Peyer's patch (tissue), 4 donors: ENCODE results near the gene XYLT1. TPM values are rescaled to one million over a fixed set of nuclear protein-coding genes. Genes with fewer than 3 reads are reported as not detected.

Source experiments
- DNase-seq, 3 donors: peaks; one replicate each; pipeline ENCODE4 v3.0.0-alpha.2; 2017 to 2019
- H3K27ac ChIP-seq, 4 donors: fragments of 200-600 bp; sonication (generic); one replicate each; pipeline ENCODE4 v1.5.1; 2016 to 2019
- H3K27me3 ChIP-seq, 2 donors: fragments of 200-600 bp; sonication (generic); one replicate each; pipeline ENCODE4 v1.5.1; 2019
- H3K36me3 ChIP-seq, 3 donors: fragments of 200-600 bp; sonication (generic); one replicate each; pipeline ENCODE4 v1.5.1; 2016 to 2019
- H3K4me1 ChIP-seq, 4 donors: fragments of 200-600 bp; sonication (generic); one replicate each; pipeline ENCODE4 v1.5.1; 2016 to 2019
- H3K4me3 ChIP-seq, 4 donors: fragments of 200-600 bp; sonication (generic); 1 replicate in 3 of 4; 2 replicates in 1 of 4; pipeline ENCODE4 v1.5.1; 2016 to 2019; ENCODE audit warnings: mild to moderate bottlenecking in 1 of 4
- H3K9me3 ChIP-seq, 4 donors: fragments of 200-600 bp; sonication (generic); one replicate each; pipeline ENCODE4 v1.5.1; 2016 to 2019; ENCODE audit warnings: mild to moderate bottlenecking in 1 of 4
- POLR2A ChIP-seq, 2 donors: fragments of 450-650 bp; IDR thresholded peaks; one replicate each; pipeline ENCODE4 v1.5.1; 2017; ENCODE audit warnings: antibody characterized with exemption in 2 of 2, mild to moderate bottlenecking in 2 of 2, moderate library complexity in 2 of 2
- total RNA-seq, 4 donors: library from RNA; depleted of rRNA; stranded (reverse); fragments of >200 nt; gene quantifications; one replicate each; pipeline ENCODE4 v1.1.0, GENCODE V29; 2016
- TF ChIP-seq, protein P1 (sequence below), 6 experiments: fragments of 450-650 bp in 4 of 6; fragments of 200-600 bp in 2 of 6; sonication (generic) in 1 of 6; IDR thresholded peaks; one replicate each; pipeline ENCODE4 v1.5.1; 2017 to 2019; ENCODE audit warnings: antibody characterized with exemption in 6 of 6, mild to moderate bottlenecking in 3 of 6, moderate library complexity in 1 of 6

Gene XYLT1
- total RNA-seq, 4 donors from 2014 or later = 18.7 to 42.1 (median 37.7) TPM

DNA sequence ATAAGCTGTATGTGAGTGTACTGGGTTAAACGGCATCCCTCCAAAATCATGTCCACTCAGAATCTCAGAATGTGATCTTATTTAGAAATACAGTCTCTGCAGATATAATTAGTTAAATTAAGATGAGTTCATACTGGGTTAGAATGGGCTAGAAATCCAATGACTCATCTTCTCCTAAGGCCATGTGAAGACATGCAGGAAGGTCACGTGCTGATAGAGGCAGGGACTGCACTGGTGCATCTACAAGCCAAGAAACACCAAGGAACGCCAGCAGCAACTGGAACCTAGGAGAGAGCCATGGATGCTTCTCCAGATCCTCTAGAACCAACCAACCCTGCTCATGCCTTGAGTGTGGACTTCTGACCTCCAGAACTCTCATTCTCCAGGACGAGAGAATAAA, 241.0 kb downstream of the XYLT1 start:
- DNase-seq = no peak
- H3K4me1 ChIP-seq = peaks cover 0 to 16% (median 2%) of the 10 kb centered on the region in 4 donors
- H3K9me3 ChIP-seq = no peaks in the 10 kb centered on the region
- H3K27ac ChIP-seq = no peak overlapping the region
- H3K36me3 ChIP-seq = no peaks in the 10 kb centered on the region
- no peak overlapping the region for H3K4me3 ChIP-seq
- TF ChIP-seq POLR2A (IDR thresholded peaks at IDR 0.05) = no peak
- TF ChIP-seq, protein P1, sequence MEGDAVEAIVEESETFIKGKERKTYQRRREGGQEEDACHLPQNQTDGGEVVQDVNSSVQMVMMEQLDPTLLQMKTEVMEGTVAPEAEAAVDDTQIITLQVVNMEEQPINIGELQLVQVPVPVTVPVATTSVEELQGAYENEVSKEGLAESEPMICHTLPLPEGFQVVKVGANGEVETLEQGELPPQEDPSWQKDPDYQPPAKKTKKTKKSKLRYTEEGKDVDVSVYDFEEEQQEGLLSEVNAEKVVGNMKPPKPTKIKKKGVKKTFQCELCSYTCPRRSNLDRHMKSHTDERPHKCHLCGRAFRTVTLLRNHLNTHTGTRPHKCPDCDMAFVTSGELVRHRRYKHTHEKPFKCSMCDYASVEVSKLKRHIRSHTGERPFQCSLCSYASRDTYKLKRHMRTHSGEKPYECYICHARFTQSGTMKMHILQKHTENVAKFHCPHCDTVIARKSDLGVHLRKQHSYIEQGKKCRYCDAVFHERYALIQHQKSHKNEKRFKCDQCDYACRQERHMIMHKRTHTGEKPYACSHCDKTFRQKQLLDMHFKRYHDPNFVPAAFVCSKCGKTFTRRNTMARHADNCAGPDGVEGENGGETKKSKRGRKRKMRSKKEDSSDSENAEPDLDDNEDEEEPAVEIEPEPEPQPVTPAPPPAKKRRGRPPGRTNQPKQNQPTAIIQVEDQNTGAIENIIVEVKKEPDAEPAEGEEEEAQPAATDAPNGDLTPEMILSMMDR (IDR thresholded peaks at IDR 0.05) = no peak
- H3K27me3 ChIP-seq = no peaks in the 10 kb centered on the region

DNA sequence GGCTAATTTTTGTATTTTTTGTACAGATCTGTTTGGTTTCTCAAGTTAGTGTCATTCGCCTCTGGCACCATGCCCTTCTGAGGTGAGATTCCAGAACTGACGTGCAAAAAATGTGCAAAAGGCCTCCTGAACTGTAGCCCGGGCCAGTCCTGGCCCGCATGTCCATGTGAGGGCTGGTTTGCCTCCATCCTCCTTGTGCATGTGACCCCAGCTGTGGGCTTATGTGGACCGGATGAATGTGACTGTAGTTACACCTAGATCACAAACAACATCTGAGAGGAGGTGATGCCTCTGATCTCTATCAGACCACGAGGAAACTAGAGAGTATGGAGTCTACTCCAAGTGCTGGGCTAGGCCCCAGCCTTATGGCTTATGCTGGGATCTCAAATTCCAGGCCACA, 241.6 kb downstream of the XYLT1 start:
- peaks cover 0 to 22% (median 3%) of the 10 kb centered on the region in 4 donors for H3K4me1 ChIP-seq
- TF ChIP-seq, protein P1 (IDR thresholded peaks at IDR 0.05) = no peak
- no peak for TF ChIP-seq POLR2A (IDR thresholded peaks at IDR 0.05)
- no peak for DNase-seq
- no peaks in the 10 kb centered on the region for H3K9me3 ChIP-seq
- H3K36me3 ChIP-seq = no peaks in the 10 kb centered on the region
- no peak overlapping the region for H3K4me3 ChIP-seq
- no peaks in the 10 kb centered on the region for H3K27me3 ChIP-seq
- H3K27ac ChIP-seq = no peak overlapping the region

DNA sequence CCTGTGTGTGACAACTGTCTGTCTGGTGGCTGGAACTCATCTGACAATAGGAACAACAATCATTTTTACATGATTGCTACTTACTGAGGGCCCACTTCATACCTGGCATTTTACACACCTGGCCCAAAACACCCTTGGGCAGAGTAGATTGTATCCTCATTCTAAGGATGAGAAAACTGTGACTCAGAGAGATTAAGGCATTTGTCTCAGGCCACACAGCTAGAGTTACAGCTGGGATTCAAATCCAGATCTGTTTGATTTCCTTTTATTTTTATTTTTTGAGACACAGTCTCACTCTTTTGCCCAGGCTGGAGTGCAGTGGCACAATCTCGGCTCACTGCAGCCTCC, 242.1 kb downstream of the XYLT1 start:
- H3K36me3 ChIP-seq = no peaks in the 10 kb centered on the region
- peaks cover 0 to 26% (median 3%) of the 10 kb centered on the region in 4 donors for H3K4me1 ChIP-seq
- H3K27me3 ChIP-seq = no peaks in the 10 kb centered on the region
- H3K9me3 ChIP-seq = no peaks in the 10 kb centered on the region
- H3K4me3 ChIP-seq = no peak overlapping the region
- no peak for TF ChIP-seq POLR2A (IDR thresholded peaks at IDR 0.05)
- TF ChIP-seq, protein P1 (IDR thresholded peaks at IDR 0.05) = no peak
- H3K27ac ChIP-seq = no peak overlapping the region
- no peak for DNase-seq

DNA sequence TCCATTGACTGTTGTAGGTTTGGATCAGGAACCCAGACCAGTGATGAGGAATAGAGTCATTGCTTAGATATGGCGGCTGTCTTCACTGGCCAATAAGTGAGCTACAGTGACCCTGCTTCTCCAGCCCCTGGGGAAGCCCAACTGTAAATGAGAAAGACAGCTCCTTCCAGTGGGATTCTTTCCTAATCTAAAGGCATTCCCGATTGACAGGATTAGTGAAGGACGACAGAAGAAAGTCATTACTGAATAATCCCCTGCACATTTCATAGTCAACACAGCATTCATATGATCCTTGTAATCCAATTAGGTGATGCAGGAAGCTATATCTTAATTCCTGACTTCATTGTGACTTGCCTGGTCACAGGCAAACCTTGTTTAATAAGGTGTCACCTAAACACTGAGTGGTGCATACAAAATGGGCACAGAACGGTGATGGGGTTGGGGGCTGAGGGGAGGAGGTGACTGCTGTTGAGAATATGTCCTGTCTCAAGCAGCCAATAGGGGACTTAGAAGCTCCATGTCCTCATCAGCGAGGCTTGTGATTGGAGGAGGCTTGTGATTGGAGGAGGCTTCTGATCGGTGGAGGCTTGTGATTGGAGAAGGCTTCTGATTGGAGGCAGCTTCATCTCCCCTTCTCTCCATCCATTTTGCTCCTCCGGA, 242.6 kb downstream of the XYLT1 start:
- H3K27ac ChIP-seq = no peak overlapping the region

DNA sequence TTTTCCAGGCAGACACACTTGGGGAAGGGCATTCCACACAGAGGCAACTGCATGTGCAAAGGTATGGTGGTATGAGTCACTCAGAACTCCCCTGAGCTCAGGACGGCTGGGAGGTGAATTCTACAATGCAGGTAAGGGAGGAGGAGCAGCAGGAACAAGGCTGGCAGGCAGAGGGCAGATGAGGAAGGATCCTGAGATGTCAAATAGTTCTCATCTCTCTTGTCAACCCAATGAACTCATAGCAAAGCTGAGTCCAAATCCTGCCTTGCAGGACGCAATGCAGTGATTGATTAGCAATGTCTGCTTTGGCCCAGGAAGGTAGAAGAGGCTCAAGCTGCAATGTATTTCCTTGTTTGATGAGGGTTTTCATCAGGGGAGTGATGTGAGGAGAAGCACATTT, 243.5 kb downstream of the XYLT1 start:
- peak overlapping the region in 1 of 4 donors; percentile 28 for H3K27ac ChIP-seq
- peak in 2 of 3 donors; percentile 56 to 74 for DNase-seq

More for the DNA sequence above, 242.6 kb downstream of the XYLT1 start:
- Histone ChIP-seq H3K9me3 (no peaks in the 10 kb centered on the region), H3K4me1 (peaks cover 0 to 27% (median 3%) of the 10 kb centered on the region in 4 donors), H3K4me3 (no peak overlapping the region), H3K27me3 (no peaks in the 10 kb centered on the region), H3K36me3 (no peaks in the 10 kb centered on the region)
- DNase-seq = no peak
- TF ChIP-seq, protein P1 (IDR thresholded peaks at IDR 0.05) = no peak
- no peak for TF ChIP-seq POLR2A (IDR thresholded peaks at IDR 0.05)

More for the DNA sequence above, 243.5 kb downstream of the XYLT1 start:
- Histone ChIP-seq H3K4me3 (no peak overlapping the region), H3K9me3 (no peaks in the 10 kb centered on the region), H3K27me3 (no peaks in the 10 kb centered on the region), H3K4me1 (peaks cover 0 to 27% (median 3%) of the 10 kb centered on the region in 4 donors), H3K36me3 (no peaks in the 10 kb centered on the region)
- TF ChIP-seq, protein P1 (IDR thresholded peaks at IDR 0.05) = peak in 3 of 6 experiments; percentile 42 to 65 (median 43)
- TF ChIP-seq POLR2A (IDR thresholded peaks at IDR 0.05) = no peak
